Measurements from ENCODE around the gene PRSS50.

Gene PRSS50

GRCh38 chr3:46670000-46670890 lies 47.4 kb downstream of the PRSS50 start:
- H3K9ac ChIP-seq (ENCODE audit: low read depth, low read length, poor library complexity), result no peak overlapping the region
- H2BK120ac ChIP-seq (ENCODE audit: low read depth, low read length), result no peak overlapping the region
- H3K36me3 ChIP-seq (replicated peaks in 1 of 2; ENCODE audit: control insufficient read depth in 2 of 2, insufficient read depth in 2 of 2, low read length in 2 of 2), result no peaks in the 10 kb centered on the region
- no peak overlapping the region for H2AFZ ChIP-seq (ENCODE audit: low read length)
- no peaks in the 10 kb centered on the region for H3K79me1 ChIP-seq (ENCODE audit: low read depth, low read length)
- H3K23ac ChIP-seq (ENCODE audit: low read depth, low read length, poor library complexity), result no peak overlapping the region
- H3K4me2 ChIP-seq (ENCODE audit: insufficient read depth, low read length, poor library complexity, severe bottlenecking), result no peak overlapping the region
- DNase-seq (ENCODE audit: low spot score), result no peak
- no peak overlapping the region for H3K4me3 ChIP-seq (ENCODE audit: low read length in 2 of 2)
- WGBS, 2 donors (ENCODE audit: extremely low coverage in 2 of 2, insufficient read length in 2 of 2, insufficient replicate concordance in 1 of 2), result no CpG with 5 or more reads among the region's 17 CpGs
- H3K4me1 ChIP-seq (ENCODE audit: control insufficient read depth in 2 of 2, insufficient read depth in 1 of 2, low read depth in 1 of 2, low read length in 2 of 2), result peaks cover 0 to 8% of the 10 kb centered on the region in 2 donors
- H3K4ac ChIP-seq (ENCODE audit: low read length), result no peak overlapping the region
- no peak overlapping the region for H3K14ac ChIP-seq (ENCODE audit: low read length)
- no peak overlapping the region for H3K27ac ChIP-seq (replicated peaks; ENCODE audit: low read length)
- H2BK15ac ChIP-seq (ENCODE audit: low read length), result no peak overlapping the region
- H2AK5ac ChIP-seq (ENCODE audit: low read depth, low read length), result peak overlapping the region; percentile 53
- peak overlapping the region; percentile 42 for H3K18ac ChIP-seq (ENCODE audit: low read length)
- H3K27me3 ChIP-seq (ENCODE audit: control insufficient read depth in 3 of 3, insufficient read depth in 3 of 3, low read depth in 1 of 3, low read length in 3 of 3), result no peaks in the 10 kb centered on the region
- no peak overlapping the region for H2BK5ac ChIP-seq (ENCODE audit: low read length)
- H4K91ac ChIP-seq (ENCODE audit: low read depth, low read length, poor library complexity), result no peak overlapping the region
- H2BK12ac ChIP-seq (ENCODE audit: low read length), result peak overlapping the region; percentile 82
- H3K9me3 ChIP-seq (replicated peaks in 1 of 2; ENCODE audit: control insufficient read depth in 2 of 2, insufficient read depth in 1 of 2, low read depth in 1 of 2, low read length in 2 of 2), result no peaks in the 10 kb centered on the region
- no peak overlapping the region for H4K8ac ChIP-seq (ENCODE audit: low read depth, low read length)

GRCh38 chr3:46669191-46669999 lies 48.3 kb downstream of the PRSS50 start:
- Histone ChIP-seq H2BK15ac (ENCODE audit: low read length) (no peak overlapping the region), H3K4me2 (ENCODE audit: insufficient read depth, low read length, poor library complexity, severe bottlenecking) (no peak overlapping the region), H2AFZ (ENCODE audit: low read length) (no peak overlapping the region), H2BK120ac (ENCODE audit: low read depth, low read length) (no peak overlapping the region), H2BK12ac (ENCODE audit: low read length) (no peak overlapping the region), H3K9me3 (replicated peaks in 1 of 2; ENCODE audit: control insufficient read depth in 2 of 2, insufficient read depth in 1 of 2, low read depth in 1 of 2, low read length in 2 of 2) (no peaks in the 10 kb centered on the region), H3K23ac (ENCODE audit: low read depth, low read length, poor library complexity) (no peak overlapping the region), H4K8ac (ENCODE audit: low read depth, low read length) (no peak overlapping the region), H3K9ac (ENCODE audit: low read depth, low read length, poor library complexity) (no peak overlapping the region), H4K91ac (ENCODE audit: low read depth, low read length, poor library complexity) (no peak overlapping the region), H3K4me1 (ENCODE audit: control insufficient read depth in 2 of 2, insufficient read depth in 1 of 2, low read depth in 1 of 2, low read length in 2 of 2) (peaks cover 0 to 8% of the 10 kb centered on the region in 2 donors), H3K4ac (ENCODE audit: low read length) (no peak overlapping the region), H3K18ac (ENCODE audit: low read length) (peak overlapping the region; percentile 3), H3K4me3 (ENCODE audit: low read length in 2 of 2) (no peak overlapping the region), H2AK5ac (ENCODE audit: low read depth, low read length) (peak overlapping the region; percentile 30), H3K14ac (ENCODE audit: low read length) (no peak overlapping the region), H3K27me3 (ENCODE audit: control insufficient read depth in 3 of 3, insufficient read depth in 3 of 3, low read depth in 1 of 3, low read length in 3 of 3) (no peaks in the 10 kb centered on the region), H3K36me3 (replicated peaks in 1 of 2; ENCODE audit: control insufficient read depth in 2 of 2, insufficient read depth in 2 of 2, low read length in 2 of 2) (no peaks in the 10 kb centered on the region), H3K27ac (replicated peaks; ENCODE audit: low read length) (no peak overlapping the region), H2BK5ac (ENCODE audit: low read length) (no peak overlapping the region), H3K79me1 (ENCODE audit: low read depth, low read length) (no peaks in the 10 kb centered on the region)
- no peak for DNase-seq (ENCODE audit: low spot score)
- no CpG with 5 or more reads among the region's 9 CpGs for WGBS, 2 donors (ENCODE audit: extremely low coverage in 2 of 2, insufficient read length in 2 of 2, insufficient replicate concordance in 1 of 2)

- no peak overlapping the region for H4K8ac ChIP-seq (ENCODE audit: low read depth, low read length)
- no peak overlapping the region for H4K91ac ChIP-seq (ENCODE audit: low read depth, low read length, poor library complexity)
- H3K4ac ChIP-seq (ENCODE audit: low read length), result no peak overlapping the region
- no peaks in the 10 kb centered on the region for H3K27me3 ChIP-seq (ENCODE audit: control insufficient read depth in 3 of 3, insufficient read depth in 3 of 3, low read depth in 1 of 3, low read length in 3 of 3)
- WGBS, 2 donors (ENCODE audit: extremely low coverage in 2 of 2, insufficient read length in 2 of 2, insufficient replicate concordance in 1 of 2), result no CpG with 5 or more reads among the region's 2 CpGs
- no peak overlapping the region for H3K27ac ChIP-seq (replicated peaks; ENCODE audit: low read length)
- H2BK15ac ChIP-seq (ENCODE audit: low read length), result no peak overlapping the region
- H3K9ac ChIP-seq (ENCODE audit: low read depth, low read length, poor library complexity), result no peak overlapping the region
- H3K4me2 ChIP-seq (ENCODE audit: insufficient read depth, low read length, poor library complexity, severe bottlenecking), result no peak overlapping the region
- no peak overlapping the region for H2BK5ac ChIP-seq (ENCODE audit: low read length)
- no peak overlapping the region for H2BK12ac ChIP-seq (ENCODE audit: low read length)
- DNase-seq (ENCODE audit: low spot score), result no peak
- H3K14ac ChIP-seq (ENCODE audit: low read length), result no peak overlapping the region
- no peak overlapping the region for H3K23ac ChIP-seq (ENCODE audit: low read depth, low read length, poor library complexity)
- no peak overlapping the region for H3K4me3 ChIP-seq (ENCODE audit: low read length in 2 of 2)
- no peaks in the 10 kb centered on the region for H3K79me1 ChIP-seq (ENCODE audit: low read depth, low read length)
- no peak overlapping the region for H2AK5ac ChIP-seq (ENCODE audit: low read depth, low read length)
- H3K36me3 ChIP-seq (replicated peaks in 1 of 2; ENCODE audit: control insufficient read depth in 2 of 2, insufficient read depth in 2 of 2, low read length in 2 of 2), result no peaks in the 10 kb centered on the region
- peak overlapping the region; percentile 35 for H3K18ac ChIP-seq (ENCODE audit: low read length)
- H3K9me3 ChIP-seq (replicated peaks in 1 of 2; ENCODE audit: control insufficient read depth in 2 of 2, insufficient read depth in 1 of 2, low read depth in 1 of 2, low read length in 2 of 2), result no peaks in the 10 kb centered on the region
- H2BK120ac ChIP-seq (ENCODE audit: low read depth, low read length), result no peak overlapping the region
- H2AFZ ChIP-seq (ENCODE audit: low read length), result no peak overlapping the region
- peaks cover 0 to 14% of the 10 kb centered on the region in 2 donors for H3K4me1 ChIP-seq (ENCODE audit: control insufficient read depth in 2 of 2, insufficient read depth in 1 of 2, low read depth in 1 of 2, low read length in 2 of 2)
Measured at GRCh38 chr3:46668591-46668990, 49.1 kb downstream of the PRSS50 start.

- Histone ChIP-seq H3K4me2 (ENCODE audit: insufficient read depth, low read length, poor library complexity, severe bottlenecking) (no peak overlapping the region), H2BK5ac (ENCODE audit: low read length) (no peak overlapping the region), H2BK120ac (ENCODE audit: low read depth, low read length) (no peak overlapping the region), H2BK12ac (ENCODE audit: low read length) (no peak overlapping the region), H3K9me3 (replicated peaks in 1 of 2; ENCODE audit: control insufficient read depth in 2 of 2, insufficient read depth in 1 of 2, low read depth in 1 of 2, low read length in 2 of 2) (no peaks in the 10 kb centered on the region), H3K9ac (ENCODE audit: low read depth, low read length, poor library complexity) (no peak overlapping the region), H3K4ac (ENCODE audit: low read length) (no peak overlapping the region), H3K27me3 (ENCODE audit: control insufficient read depth in 3 of 3, insufficient read depth in 3 of 3, low read depth in 1 of 3, low read length in 3 of 3) (no peaks in the 10 kb centered on the region), H3K4me3 (ENCODE audit: low read length in 2 of 2) (no peak overlapping the region), H2AK5ac (ENCODE audit: low read depth, low read length) (no peak overlapping the region), H2AFZ (ENCODE audit: low read length) (no peak overlapping the region), H3K23ac (ENCODE audit: low read depth, low read length, poor library complexity) (no peak overlapping the region), H4K91ac (ENCODE audit: low read depth, low read length, poor library complexity) (no peak overlapping the region), H3K36me3 (replicated peaks in 1 of 2; ENCODE audit: control insufficient read depth in 2 of 2, insufficient read depth in 2 of 2, low read length in 2 of 2) (no peaks in the 10 kb centered on the region), H3K14ac (ENCODE audit: low read length) (no peak overlapping the region), H3K18ac (ENCODE audit: low read length) (no peak overlapping the region), H3K79me1 (ENCODE audit: low read depth, low read length) (no peaks in the 10 kb centered on the region), H3K27ac (replicated peaks; ENCODE audit: low read length) (no peak overlapping the region), H2BK15ac (ENCODE audit: low read length) (no peak overlapping the region), H3K4me1 (ENCODE audit: control insufficient read depth in 2 of 2, insufficient read depth in 1 of 2, low read depth in 1 of 2, low read length in 2 of 2) (peaks cover 0 to 13% of the 10 kb centered on the region in 2 donors), H4K8ac (ENCODE audit: low read depth, low read length) (no peak overlapping the region)
- no peak for DNase-seq (ENCODE audit: low spot score)
- no CpG with 5 or more reads among the region's 8 CpGs for WGBS, 2 donors (ENCODE audit: extremely low coverage in 2 of 2, insufficient read length in 2 of 2, insufficient replicate concordance in 1 of 2)
Measured at GRCh38 chr3:46668116-46668515, 49.6 kb downstream of the PRSS50 start.
